Measurements from ENCODE around the gene EIF4E1B.

EIF4E1B gene

GRCh38 chr5:176625966-176626875, 4.3 kb upstream of the EIF4E1B start:
- Histone ChIP-seq H3K4me2 (ENCODE audit: low read depth, low read length, poor library complexity, severe bottlenecking) (no peak overlapping the region), H3K4me3 (ENCODE audit: low read length, poor library complexity, severe bottlenecking) (no peak overlapping the region)

GRCh38 chr5:176626876-176627236, 3.6 kb upstream of the EIF4E1B start:
- TF ChIP-seq EZH2phosphoT487 (IDR thresholded peaks at IDR 0.05; ENCODE audit: borderline replicate concordance) (no peak), CTCF (conservative IDR thresholded peaks at IDR 0.05; ENCODE audit: low read length) (no peak)
- Histone ChIP-seq H3K9me3 (ENCODE audit: insufficient read depth, low read depth, low read length) (no peaks in the 10 kb centered on the region), H4K20me1 (ENCODE audit: insufficient read depth, low read length, poor library complexity, severe bottlenecking) (no peaks in the 10 kb centered on the region), H3K27me3 (ENCODE audit: insufficient read depth, low read length, poor library complexity, severe bottlenecking) (no peaks in the 10 kb centered on the region), H3K4me2 (ENCODE audit: low read depth, low read length, poor library complexity, severe bottlenecking) (no peak overlapping the region), H2AFZ (ENCODE audit: low read length) (no peak overlapping the region), H3K36me3 (ENCODE audit: insufficient read depth, low read length) (no peaks in the 10 kb centered on the region), H3K4me3 (ENCODE audit: low read length, poor library complexity, severe bottlenecking) (no peak overlapping the region), H3K79me2 (ENCODE audit: insufficient read depth, low read length) (no peaks in the 10 kb centered on the region), H3K9ac (ENCODE audit: low read depth, low read length, poor library complexity, severe bottlenecking) (no peak overlapping the region), H3K4me1 (ENCODE audit: insufficient read depth, low read length, poor library complexity, severe bottlenecking) (no peaks in the 10 kb centered on the region), H3F3A (ENCODE audit: low read depth) (no peaks in the 10 kb centered on the region), H3K9me2 (replicated peaks; ENCODE audit: low read depth, low read length) (no peaks in the 10 kb centered on the region)

More at GRCh38 chr5:176625966-176626875, 4.3 kb upstream of the EIF4E1B start:
- no peaks in the 10 kb centered on the region for H4K20me1 ChIP-seq (ENCODE audit: insufficient read depth, low read length, poor library complexity, severe bottlenecking)
- no peaks in the 10 kb centered on the region for H3F3A ChIP-seq (ENCODE audit: low read depth)
- no peaks in the 10 kb centered on the region for H3K79me2 ChIP-seq (ENCODE audit: insufficient read depth, low read length)
- H3K36me3 ChIP-seq (ENCODE audit: insufficient read depth, low read length) = no peaks in the 10 kb centered on the region
- H3K9me2 ChIP-seq (replicated peaks; ENCODE audit: low read depth, low read length) = no peaks in the 10 kb centered on the region
- no peak overlapping the region for H2AFZ ChIP-seq (ENCODE audit: low read length)
- TF ChIP-seq EZH2phosphoT487 (IDR thresholded peaks at IDR 0.05; ENCODE audit: borderline replicate concordance) (no peak), CTCF (conservative IDR thresholded peaks at IDR 0.05; ENCODE audit: low read length) (no peak)
- H3K9ac ChIP-seq (ENCODE audit: low read depth, low read length, poor library complexity, severe bottlenecking) = no peak overlapping the region
- no peaks in the 10 kb centered on the region for H3K27me3 ChIP-seq (ENCODE audit: insufficient read depth, low read length, poor library complexity, severe bottlenecking)
- H3K4me1 ChIP-seq (ENCODE audit: insufficient read depth, low read length, poor library complexity, severe bottlenecking) = no peaks in the 10 kb centered on the region
- H3K9me3 ChIP-seq (ENCODE audit: insufficient read depth, low read depth, low read length) = no peaks in the 10 kb centered on the region

GRCh38 chr5:176627582-176627981, 2.9 kb upstream of the EIF4E1B start:
- H3K36me3 ChIP-seq (ENCODE audit: insufficient read depth, low read length) = no peaks in the 10 kb centered on the region
- H3K27me3 ChIP-seq (ENCODE audit: insufficient read depth, low read length, poor library complexity, severe bottlenecking) = no peaks in the 10 kb centered on the region
- H3K9me3 ChIP-seq (ENCODE audit: insufficient read depth, low read depth, low read length) = no peaks in the 10 kb centered on the region
- H3K9ac ChIP-seq (ENCODE audit: low read depth, low read length, poor library complexity, severe bottlenecking) = no peak overlapping the region
- no peak overlapping the region for H2AFZ ChIP-seq (ENCODE audit: low read length)
- no peaks in the 10 kb centered on the region for H3K9me2 ChIP-seq (replicated peaks; ENCODE audit: low read depth, low read length)
- TF ChIP-seq EZH2phosphoT487 (IDR thresholded peaks at IDR 0.05; ENCODE audit: borderline replicate concordance) = no peak
- no peak for TF ChIP-seq CTCF (conservative IDR thresholded peaks at IDR 0.05; ENCODE audit: low read length)
- no peaks in the 10 kb centered on the region for H3K79me2 ChIP-seq (ENCODE audit: insufficient read depth, low read length)
- H3F3A ChIP-seq (ENCODE audit: low read depth) = no peaks in the 10 kb centered on the region
- no peaks in the 10 kb centered on the region for H3K4me1 ChIP-seq (ENCODE audit: insufficient read depth, low read length, poor library complexity, severe bottlenecking)
- H4K20me1 ChIP-seq (ENCODE audit: insufficient read depth, low read length, poor library complexity, severe bottlenecking) = no peaks in the 10 kb centered on the region
- H3K4me2 ChIP-seq (ENCODE audit: low read depth, low read length, poor library complexity, severe bottlenecking) = no peak overlapping the region
- no peak overlapping the region for H3K4me3 ChIP-seq (ENCODE audit: low read length, poor library complexity, severe bottlenecking)

Measured in Loucy (cell line).